ENCODE data around the gene PABPC4L. TPM values are rescaled to one million over a fixed set of nuclear protein-coding genes. Genes with fewer than 3 reads are reported as not detected.

Gene PABPC4L
- total RNA-seq, 1 experiment from 2014 or later = not detected

- no peaks in the 10 kb centered on the region for H3K36me3 ChIP-seq (ENCODE audit: control insufficient read depth, insufficient read depth, low read length)
- H3K4me3 ChIP-seq (ENCODE audit: low read depth in 2 of 2, low read length in 2 of 2) = no peak overlapping the region
- no peak overlapping the region for H3K27ac ChIP-seq (ENCODE audit: low read length)
- in situ Hi-C loops (cut with HindIII; ENCODE audit: low pct_unique_long_range_greater_than_20kb, low sequenced_read_pairs) = no loop called here
- TF ChIP-seq SIN3A (IDR thresholded peaks at IDR 0.05; ENCODE audit: borderline replicate concordance, insufficient read depth, low read depth, low read length) = no peak
- H3K27me3 ChIP-seq (ENCODE audit: control insufficient read depth, insufficient read depth, low read length) = no peaks in the 10 kb centered on the region
- H3K9me3 ChIP-seq (ENCODE audit: control insufficient read depth, insufficient read depth, low read depth, low read length) = no peaks in the 10 kb centered on the region
- no TSS peak for BruUV-seq (replicated peaks)
- H3K4me1 ChIP-seq (ENCODE audit: control insufficient read depth, insufficient read depth, low read length) = no peaks in the 10 kb centered on the region
- ATAC-seq (no peak), DNase-seq (ENCODE audit: low read depth, low spot score) (no peak)
- intact Hi-C loops (cut with micrococcal nuclease; ENCODE audit: unreplicated experiment) = no loop called here
- ChIA-PET POLR2A (no interaction called here), CTCF (no interaction called here)
These were observed 22.9 kb downstream of the PABPC4L start for GRCh38 chr4:134178706-134179105.

GRCh38 chr4:134174271-134174670 lies 27.3 kb downstream of the PABPC4L start:
- Histone ChIP-seq H3K9me3 (ENCODE audit: control insufficient read depth, insufficient read depth, low read depth, low read length) (no peaks in the 10 kb centered on the region), H3K4me1 (ENCODE audit: control insufficient read depth, insufficient read depth, low read length) (no peaks in the 10 kb centered on the region), H3K27ac (ENCODE audit: low read length) (no peak overlapping the region), H3K27me3 (ENCODE audit: control insufficient read depth, insufficient read depth, low read length) (no peaks in the 10 kb centered on the region), H3K4me3 (ENCODE audit: low read depth in 2 of 2, low read length in 2 of 2) (no peak overlapping the region), H3K36me3 (ENCODE audit: control insufficient read depth, insufficient read depth, low read length) (no peaks in the 10 kb centered on the region)
- POLR2A ChIA-PET = no interaction called here
- no peak for TF ChIP-seq REST (IDR thresholded peaks at IDR 0.05; ENCODE audit: insufficient read depth in 1 of 2, low read depth in 2 of 2, low read length in 1 of 2)
- no peak for TF ChIP-seq POLR2AphosphoS5 (IDR thresholded peaks at IDR 0.05; ENCODE audit: low read depth, low read length)
- no peak for TF ChIP-seq CTCF (IDR thresholded peaks at IDR 0.05)
- no peak for TF ChIP-seq TCF7L2 (IDR thresholded peaks at IDR 0.05; ENCODE audit: low read depth, low read length)
- TF ChIP-seq SIN3A (IDR thresholded peaks at IDR 0.05; ENCODE audit: borderline replicate concordance, insufficient read depth, low read depth, low read length) = no peak
- ATAC-seq = no peak
- in situ Hi-C loops (cut with HindIII; ENCODE audit: low pct_unique_long_range_greater_than_20kb, low sequenced_read_pairs) (no loop called here), intact Hi-C loops (cut with micrococcal nuclease; ENCODE audit: unreplicated experiment) (no loop called here)
- BruUV-seq (replicated peaks) = no TSS peak
- CTCF ChIA-PET = no interaction called here
- DNase-seq (ENCODE audit: low read depth, low spot score) = no peak

GRCh38 chr4:134160211-134160610 lies 41.4 kb downstream of the PABPC4L start:
- Histone ChIP-seq H3K27me3 (ENCODE audit: control insufficient read depth, insufficient read depth, low read length) (no peaks in the 10 kb centered on the region), H3K4me3 (ENCODE audit: low read depth in 2 of 2, low read length in 2 of 2) (no peak overlapping the region), H3K9me3 (ENCODE audit: control insufficient read depth, insufficient read depth, low read depth, low read length) (no peaks in the 10 kb centered on the region), H3K4me1 (ENCODE audit: control insufficient read depth, insufficient read depth, low read length) (no peaks in the 10 kb centered on the region), H3K27ac (ENCODE audit: low read length) (no peak overlapping the region), H3K36me3 (ENCODE audit: control insufficient read depth, insufficient read depth, low read length) (no peaks in the 10 kb centered on the region; the same call in 1 of the 2 replicates)
- in situ Hi-C loops (cut with HindIII; ENCODE audit: low pct_unique_long_range_greater_than_20kb, low sequenced_read_pairs) (no loop called here), intact Hi-C loops (cut with micrococcal nuclease; ENCODE audit: unreplicated experiment) (no loop called here)
- DNase-seq (ENCODE audit: low read depth, low spot score) = no peak
- no peak for TF ChIP-seq SIN3A (IDR thresholded peaks at IDR 0.05; ENCODE audit: borderline replicate concordance, insufficient read depth, low read depth, low read length)
- POLR2A ChIA-PET = no interaction called here
- no peak for ATAC-seq
- CTCF ChIA-PET = no interaction called here
- no TSS peak for BruUV-seq (replicated peaks)
